IPS-NIHi11 (cell line): ENCODE results near the gene F2RL3.

Source experiments
- DNase-seq: peaks from one replicate; pipeline ENCODE4 v3.0.0; 2012; ENCODE audit warnings: mixed read lengths, low spot score

F2RL3 gene

GRCh38 chr19:16888629-16889365, at the start of gene F2RL3:
F2RL3 (plus strand) TSS chr19:16888999; CDS start chr19:16889190, 191 bp downstream.
- DNase-seq = no peak

GRCh38 chr19:16841391-16841926, 47.3 kb upstream of the F2RL3 start:
- DNase-seq = no peak

GRCh38 chr19:16846901-16847300, 41.9 kb upstream of the F2RL3 start:
- DNase-seq = no peak

- DNase-seq = no peak
Measured at GRCh38 chr19:16847430-16847829, 41.4 kb upstream of the F2RL3 start.

- no peak for DNase-seq
Measured at GRCh38 chr19:16849168-16849567, 39.6 kb upstream of the F2RL3 start.

GRCh38 chr19:16850133-16850532, 38.7 kb upstream of the F2RL3 start:
- DNase-seq = no peak

GRCh38 chr19:16851031-16851712, 37.6 kb upstream of the F2RL3 start:
- DNase-seq = no peak

- no peak for DNase-seq
Measured at GRCh38 chr19:16853066-16853465, 35.7 kb upstream of the F2RL3 start.

GRCh38 chr19:16856091-16856490, 32.7 kb upstream of the F2RL3 start:
- DNase-seq = no peak

GRCh38 chr19:16859626-16860025, 29.2 kb upstream of the F2RL3 start:
- no peak for DNase-seq

- no peak for DNase-seq
Measured at GRCh38 chr19:16860118-16860517, 28.7 kb upstream of the F2RL3 start.

- no peak for DNase-seq
Measured at GRCh38 chr19:16861011-16861410, 27.8 kb upstream of the F2RL3 start.

- DNase-seq = no peak
Measured at GRCh38 chr19:16861834-16862233, 27.0 kb upstream of the F2RL3 start.

GRCh38 chr19:16862826-16863415, 25.9 kb upstream of the F2RL3 start:
- no peak for DNase-seq

GRCh38 chr19:16867211-16867610, 21.6 kb upstream of the F2RL3 start:
- no peak for DNase-seq

- DNase-seq = no peak
Measured at GRCh38 chr19:16868423-16869130, 20.2 kb upstream of the F2RL3 start.

- DNase-seq = no peak
Measured at GRCh38 chr19:16869331-16869972, 19.3 kb upstream of the F2RL3 start.

GRCh38 chr19:16871871-16872270, 16.9 kb upstream of the F2RL3 start:
- DNase-seq = no peak

GRCh38 chr19:16872728-16873127, 16.1 kb upstream of the F2RL3 start:
- DNase-seq = no peak

GRCh38 chr19:16873594-16873993, 15.2 kb upstream of the F2RL3 start:
- no peak for DNase-seq

GRCh38 chr19:16874250-16874977, 14.4 kb upstream of the F2RL3 start:
- DNase-seq = no peak
